NCI-H128 (cell line): ENCODE data around the gene C14orf132.

Source experiments
- DNase-seq: peaks from one replicate; lab custom pipeline; 2025; ENCODE audit not compliant: unreplicated experiment; lab: John Stamatoyannopoulos, UW

Gene C14orf132

GRCh38 chr14:96039633-96040311 is 610 bp downstream of the C14orf132 start:
- DNase-seq, result no peak

DNA sequence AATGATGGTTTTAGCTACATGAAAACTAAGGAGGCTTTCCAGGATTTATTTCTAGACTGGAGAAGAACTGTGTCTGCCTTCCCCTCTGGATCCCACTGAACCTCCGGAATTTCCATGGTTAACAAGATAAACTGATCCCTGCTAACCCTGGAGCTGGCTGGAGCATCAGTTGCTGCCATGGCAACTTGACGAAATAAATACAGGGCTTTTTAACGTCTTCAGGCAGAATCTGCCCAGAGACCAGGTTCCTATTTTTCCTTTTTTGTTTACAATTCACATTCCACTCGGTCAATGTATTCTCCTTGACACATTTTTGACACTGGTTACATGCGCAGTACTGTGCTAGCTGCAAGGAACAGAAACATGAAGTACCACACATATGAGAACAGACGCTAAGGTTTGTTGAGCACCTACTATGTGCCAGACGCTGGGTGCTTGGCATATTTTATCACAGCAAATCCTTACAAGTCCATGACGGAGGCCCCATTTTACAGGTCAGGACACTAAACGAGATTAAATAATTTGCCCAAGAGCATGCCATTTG is 1.7 kb downstream of the C14orf132 start:
- no peak for DNase-seq

DNA sequence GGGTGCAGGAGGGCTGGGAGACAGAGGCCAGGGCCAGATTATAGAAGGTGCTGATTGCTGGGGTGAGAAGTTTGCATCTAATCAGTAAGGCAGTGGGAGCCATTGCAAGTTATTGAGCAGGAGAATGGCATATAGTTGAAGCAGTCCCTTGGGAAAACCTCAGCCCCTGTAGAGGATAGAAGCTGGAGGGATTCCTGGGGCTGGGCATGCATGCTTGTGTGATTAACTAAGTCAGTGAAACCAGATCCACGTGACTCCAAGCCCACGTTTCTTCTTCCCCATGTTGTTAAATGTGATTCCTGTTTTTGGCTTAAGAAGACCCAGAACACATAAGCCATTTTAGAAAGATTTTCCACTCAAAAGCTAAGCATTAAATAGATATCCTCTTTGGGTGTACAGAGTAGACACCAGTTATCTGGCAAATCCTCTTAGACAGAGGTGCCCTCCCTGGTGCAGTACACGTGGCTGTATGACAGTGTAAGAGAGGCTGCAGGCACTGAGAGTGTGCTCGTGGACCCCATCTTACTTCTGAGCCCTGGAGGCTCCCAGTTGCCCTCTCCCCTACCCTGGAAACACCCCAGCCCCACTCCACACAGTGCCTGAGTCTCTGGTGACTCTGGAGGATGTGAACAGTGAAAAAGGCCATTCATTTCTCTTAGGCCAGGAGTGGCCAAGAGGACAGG is 3.2 kb downstream of the C14orf132 start:
- DNase-seq, result no peak

DNA sequence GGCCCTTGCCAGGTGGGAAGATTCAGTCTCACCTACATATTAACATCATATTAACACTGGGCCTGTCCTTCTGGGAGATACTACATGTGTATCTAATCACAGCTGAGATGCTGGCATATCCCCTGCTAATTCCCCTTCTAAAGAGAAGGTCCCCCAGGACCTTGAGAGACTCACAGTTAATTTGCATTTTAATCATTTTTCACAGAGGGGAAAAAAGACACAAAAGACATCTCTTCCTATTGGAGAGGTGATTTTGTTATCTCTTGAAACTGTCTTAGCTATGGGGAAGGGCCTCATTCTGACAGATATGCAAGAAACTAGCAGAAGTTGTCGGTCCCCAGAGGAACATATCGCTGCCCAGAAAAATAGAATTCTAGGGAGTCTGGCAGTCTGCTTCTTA is 7.5 kb downstream of the C14orf132 start:
- DNase-seq, result no peak

GRCh38 chr14:96047101-96047500 is 7.9 kb downstream of the C14orf132 start:
- no peak for DNase-seq

DNA sequence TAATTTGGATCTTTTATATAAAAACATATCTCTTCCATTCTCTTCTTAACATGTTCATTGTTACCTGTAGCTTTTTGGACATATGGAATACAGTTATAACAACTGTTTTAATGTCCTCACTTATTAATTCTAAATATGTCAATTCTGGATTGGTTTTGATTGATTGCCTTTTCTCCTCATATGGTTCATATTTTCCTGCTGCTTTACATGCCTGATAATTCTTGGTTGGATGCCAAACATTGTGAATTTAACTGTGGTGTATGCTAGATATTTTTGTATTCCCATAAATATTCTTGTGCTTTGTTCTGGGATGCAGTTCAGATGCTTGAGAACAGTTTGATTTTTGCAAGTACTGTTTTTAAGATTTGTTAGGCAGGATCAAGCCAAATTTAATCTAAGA is 10.8 kb downstream of the C14orf132 start:
- no peak for DNase-seq

DNA sequence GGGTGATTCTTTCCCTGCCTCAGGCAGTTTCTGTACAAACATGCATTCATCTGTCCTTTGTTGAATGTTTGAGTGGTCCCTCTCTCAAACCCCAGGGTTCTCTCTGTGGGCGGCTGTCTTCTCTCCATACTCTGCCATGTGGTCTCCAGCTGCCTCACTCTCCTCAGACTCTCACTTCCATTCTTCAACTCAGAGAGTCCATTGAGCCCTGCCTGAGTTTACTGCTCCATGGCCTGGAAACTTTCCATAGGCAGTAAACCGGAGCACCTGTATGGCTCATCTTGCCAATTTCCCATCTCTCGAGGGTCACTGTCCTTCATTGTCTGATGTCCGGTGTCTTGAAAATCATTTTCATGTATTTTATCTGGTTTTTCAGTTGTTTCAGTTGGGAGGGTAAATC is 11.3 kb downstream of the C14orf132 start:
- DNase-seq, result no peak

DNA sequence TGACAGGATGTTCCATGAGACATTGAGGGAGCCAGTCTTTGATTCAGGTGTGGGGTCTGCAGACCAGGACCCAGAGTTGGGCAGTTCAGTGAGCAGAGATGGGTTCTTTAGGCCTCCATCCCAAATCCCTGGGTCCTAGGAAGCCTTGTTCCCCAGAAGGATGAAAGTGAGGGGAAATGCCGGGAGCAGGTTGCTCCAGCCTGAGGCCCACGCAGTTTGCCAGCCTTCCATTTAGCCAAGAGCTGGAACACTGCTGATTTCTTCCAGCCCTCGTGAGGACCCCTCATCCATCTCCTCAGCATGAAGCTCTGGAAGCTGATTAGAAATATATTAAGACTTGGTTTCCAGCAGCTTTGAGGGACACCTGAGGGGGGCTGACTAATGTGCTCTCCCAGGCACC is 12.1 kb downstream of the C14orf132 start:
- DNase-seq, result no peak

GRCh38 chr14:96051642-96052540 is 12.7 kb downstream of the C14orf132 start:
- DNase-seq, result no peak

GRCh38 chr14:96052541-96053247 is 13.5 kb downstream of the C14orf132 start:
- no peak for DNase-seq

- DNase-seq, result no peak
These were observed 14.1 kb downstream of the C14orf132 start for GRCh38 chr14:96053248-96053599.

DNA sequence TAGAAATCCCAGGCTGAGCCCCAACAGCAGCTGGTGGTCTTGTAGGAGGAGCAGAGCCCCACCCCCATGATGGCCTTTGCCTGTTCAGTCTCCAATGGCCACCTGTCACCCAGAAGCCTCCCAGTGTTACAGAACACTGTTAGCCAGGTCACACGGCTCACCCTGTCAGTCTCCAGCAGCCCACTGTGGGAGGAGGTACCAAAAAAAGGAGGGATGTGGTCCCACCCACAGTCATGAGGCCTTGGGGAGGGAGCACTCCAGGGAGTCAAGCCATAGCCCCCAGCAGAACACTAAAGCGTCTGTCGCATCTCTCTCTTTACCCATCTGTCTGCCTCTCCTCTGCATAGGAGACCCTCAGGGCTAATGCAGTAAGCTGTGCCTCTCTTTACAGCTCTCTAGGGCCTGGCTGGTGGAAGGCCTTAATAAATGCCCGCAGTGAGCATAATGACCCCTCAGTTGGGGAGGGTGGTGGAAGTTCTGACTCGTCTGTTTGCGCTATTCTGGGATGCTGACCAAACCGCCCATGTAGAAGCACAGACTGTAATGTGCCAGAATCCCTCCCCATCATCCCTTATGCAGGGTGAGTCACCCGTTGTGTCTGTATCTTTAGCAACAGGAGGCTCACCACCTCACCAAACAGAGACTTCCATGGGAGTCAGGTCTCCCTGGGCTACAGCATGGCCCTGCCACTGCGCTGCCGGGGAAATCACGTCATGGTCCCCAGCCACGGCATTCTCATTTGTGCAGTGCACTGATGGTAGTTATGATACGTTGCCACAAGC is 14.6 kb downstream of the C14orf132 start:
- DNase-seq, result no peak

DNA sequence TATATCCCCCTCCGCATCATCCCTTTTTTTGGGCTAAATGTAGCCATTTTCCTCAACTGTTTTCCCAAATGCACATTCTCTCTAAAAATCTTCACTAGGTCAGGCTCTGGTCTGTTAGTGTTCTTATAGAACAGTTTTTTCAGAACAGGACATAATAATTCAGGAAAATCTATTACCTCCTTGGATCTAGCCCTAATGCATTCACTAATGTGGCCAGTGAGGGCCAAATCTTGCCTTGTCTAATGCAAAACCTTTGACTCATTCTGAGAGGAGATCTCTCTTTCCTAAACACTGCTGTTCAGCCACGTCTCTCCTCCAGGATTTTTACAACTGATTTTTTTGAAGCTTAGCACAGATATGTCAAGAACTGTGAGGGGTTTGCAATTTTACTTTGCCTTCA is 15.5 kb downstream of the C14orf132 start:
- DNase-seq, result no peak

DNA sequence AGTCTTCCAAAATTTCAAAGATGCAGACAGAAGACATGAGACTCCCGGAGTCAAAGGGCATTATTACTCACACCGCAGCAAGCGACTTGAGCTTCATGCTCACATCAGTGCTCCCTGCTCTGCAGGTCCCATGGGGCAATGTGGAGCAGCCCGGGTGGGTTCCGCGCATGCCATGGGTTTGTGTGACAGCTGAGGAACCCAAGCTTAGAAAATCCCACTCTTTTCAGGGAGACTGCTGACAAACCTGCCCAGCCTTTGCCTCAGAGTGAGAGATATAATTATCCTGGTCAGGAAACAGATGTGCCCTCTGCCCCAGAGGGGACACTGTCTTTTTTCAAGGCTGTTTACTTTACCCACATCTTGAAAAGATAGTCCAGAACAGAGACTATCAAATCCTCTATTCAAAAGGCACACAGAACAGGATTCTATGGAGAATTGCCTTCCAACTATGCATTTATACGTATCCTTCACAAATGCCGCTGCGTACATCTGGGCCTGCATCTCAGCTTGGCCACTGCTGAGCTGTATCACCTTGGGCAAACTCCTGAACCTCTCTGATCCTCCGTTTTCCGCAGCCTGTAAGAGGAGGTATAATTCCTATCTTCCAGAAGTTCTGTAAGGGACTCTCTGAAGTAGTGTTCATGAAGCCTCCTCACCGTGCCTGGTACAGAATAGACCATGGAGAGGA is 16.0 kb downstream of the C14orf132 start:
- no peak for DNase-seq

- DNase-seq, result no peak
These were observed 16.8 kb downstream of the C14orf132 start for GRCh38 chr14:96055753-96056508.

DNA sequence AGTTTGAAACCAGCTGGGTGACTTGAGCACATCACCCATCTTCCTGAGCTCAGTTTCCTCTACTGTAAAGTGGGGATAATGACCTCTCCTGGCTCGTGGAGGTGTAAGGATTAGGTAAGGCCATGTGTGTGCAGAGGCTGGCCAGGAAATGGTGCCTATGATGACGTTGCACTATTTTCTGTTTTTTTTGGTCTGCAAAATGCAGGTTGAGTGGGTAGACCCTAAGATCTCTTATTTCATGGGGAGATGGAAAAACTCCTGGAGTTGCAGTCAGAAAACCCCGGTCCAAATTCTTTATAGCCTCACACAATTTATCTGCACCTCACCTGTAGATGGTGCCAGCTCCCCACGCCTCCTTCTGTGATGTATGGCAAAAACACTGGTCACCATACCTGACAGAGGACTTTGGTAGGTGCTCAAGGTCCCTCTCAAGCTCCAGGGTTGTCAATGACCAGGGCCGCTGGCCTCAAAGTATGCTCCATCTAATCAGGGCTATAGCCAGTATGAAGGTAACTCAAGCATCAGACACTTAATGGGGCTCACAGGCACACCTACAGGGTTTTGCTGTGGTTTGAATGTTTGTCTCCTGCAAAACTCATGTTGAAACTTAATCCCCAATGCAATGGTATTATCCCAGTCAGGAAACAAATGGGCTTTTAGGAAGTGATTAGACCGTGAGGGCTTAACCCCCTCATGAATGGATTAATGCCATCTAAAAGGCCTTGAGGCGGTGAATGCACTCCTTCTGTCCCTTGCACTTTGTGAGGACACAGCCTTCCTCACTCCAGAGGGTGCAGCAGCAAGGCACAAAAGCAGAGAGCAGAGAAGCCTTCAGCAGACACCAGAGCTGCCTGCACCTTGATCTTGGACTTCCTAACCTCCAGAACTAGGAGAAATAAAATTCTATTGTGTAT is 17.6 kb downstream of the C14orf132 start:
- no peak for DNase-seq

- DNase-seq, result no peak
These were observed 18.6 kb downstream of the C14orf132 start for GRCh38 chr14:96057738-96058137.
